Activated CD8-positive, alpha-beta T cell treated with anti-CD3 and anti-CD28 coated beads, Interleukin-2, amount 10 ng/mL, durations not matched to agents 7 days and 5 days (primary cell): ENCODE data around the gene STAT5A. TPM values are rescaled to one million over a fixed set of nuclear protein-coding genes. Genes with fewer than 3 reads are reported as not detected.
"Not testable (repeated sequence)": the region's sequence is repeated elsewhere in the genome, so short reads cannot be mapped to it uniquely, and the experiment has no call there.

Experiments
- ATAC-seq: fragments of 150-1000 bp; cut with Tn5 transposase; one replicate; pipeline ENCODE4 v1.10.0; 2021; ENCODE audit warnings: moderate library complexity
- CTCF ChIA-PET: fragments of 350-600 bp; sonication (Branson Sonifier 250); formaldehyde crosslinking; loops from one replicate; lab custom pipeline; 2021; ENCODE audit warnings: antibody characterized with exemption; lab: Charles Lee
- POLR2A ChIA-PET: fragments of 350-600 bp; sonication (Branson Sonifier 250); formaldehyde crosslinking; loops from one replicate; lab custom pipeline; 2021; ENCODE audit warnings: antibody characterized with exemption; lab: Charles Lee
- DNase-seq: peaks from one replicate; pipeline ENCODE4 v3.0.0-alpha.2; 2020
- H3K27ac Mint-ChIP-seq: one replicate; pipeline ENCODE4 v1.8.0; 2021; ENCODE audit warnings: mild to moderate bottlenecking, mixed read lengths
- H3K27me3 Mint-ChIP-seq: one replicate; pipeline ENCODE4 v1.8.0; 2021; ENCODE audit warnings: low read depth, mixed read lengths
- H3K36me3 Mint-ChIP-seq: one replicate; pipeline ENCODE4 v1.8.0; 2021; ENCODE audit warnings: low read depth, mixed read lengths
- H3K4me1 Mint-ChIP-seq: one replicate; pipeline ENCODE4 v1.8.0; 2021; ENCODE audit warnings: low read depth, mixed read lengths
- H3K4me3 Mint-ChIP-seq: one replicate; pipeline ENCODE4 v1.8.0; 2021; ENCODE audit warnings: mild to moderate bottlenecking, mixed read lengths
- H3K9me3 Mint-ChIP-seq: one replicate; pipeline ENCODE4 v1.8.0; 2022; ENCODE audit warnings: mixed read lengths; ENCODE audit not compliant: insufficient read depth
- total RNA-seq, 2 experiments: library from RNA; stranded (reverse); gene quantifications; one replicate each; pipeline ENCODE4 v1.2.3, GENCODE V29; 2021

Gene STAT5A
- total RNA-seq, 2 experiments from 2014 or later = 117 to 119 TPM

GRCh38 chr17:42313773-42314566 is 25.7 kb downstream of the STAT5A start:
- H3K4me3 Mint-ChIP-seq = peak overlapping the region; percentile 20
- no peak for ATAC-seq
- H3K9me3 Mint-ChIP-seq = no peaks in the 10 kb centered on the region
- ChIA-PET CTCF (interaction anchor here (0.8 to 19.4 kb wide), 12 partner anchors 8 to 213 kb away, joined by 3 to 666 read pairs (median 4); partner anchors contain the start of gene STAT3), POLR2A (interaction anchor here (0.7 to 2.0 kb wide), 6 partner anchors 26 to 92 kb away, joined by 3 to 5 read pairs (median 4); partner anchors contain the start of genes STAT3 and STAT5A)
- no peak for DNase-seq
- H3K36me3 Mint-ChIP-seq = peaks cover 62% of the 10 kb centered on the region
- H3K27ac Mint-ChIP-seq = peak overlapping the region; percentile 77
- H3K27me3 Mint-ChIP-seq = no peaks in the 10 kb centered on the region
- H3K4me1 Mint-ChIP-seq = peaks cover 64% of the 10 kb centered on the region

- POLR2A ChIA-PET = interaction anchor here (0.6 to 1.7 kb wide), 5 partner anchors 12 to 216 kb away, joined by 3 to 7 read pairs (median 4); no protein-coding TSS in a partner anchor
- no peak for DNase-seq
- CTCF ChIA-PET = interaction anchor here (1.4 to 19.4 kb wide), 3 partner anchors 88 to 202 kb away, joined by 5 to 666 read pairs (median 18); no protein-coding TSS in a partner anchor
- no peak for ATAC-seq
- Mint-ChIP-seq H3K27me3 (no peaks in the 10 kb centered on the region), H3K4me3 (no peak overlapping the region), H3K27ac (peak overlapping the region; percentile 76), H3K4me1 (peaks cover 67% of the 10 kb centered on the region), H3K36me3 (peaks cover 57% of the 10 kb centered on the region), H3K9me3 (no peaks in the 10 kb centered on the region)
These were observed 27.3 kb downstream of the STAT5A start for GRCh38 chr17:42315402-42316156.

GRCh38 chr17:42316755-42317154 is 28.5 kb downstream of the STAT5A start:
- Mint-ChIP-seq H3K27me3 (no peaks in the 10 kb centered on the region), H3K4me1 (peaks cover 63% of the 10 kb centered on the region), H3K36me3 (peaks cover 54% of the 10 kb centered on the region), H3K27ac (peak overlapping the region; percentile 1), H3K9me3 (no peaks in the 10 kb centered on the region), H3K4me3 (no peak overlapping the region)
- no peak for ATAC-seq
- POLR2A ChIA-PET = interaction anchor here (1.7 kb wide), 1 partner anchor 72 kb away, joined by 3 read pairs; no protein-coding TSS in a partner anchor
- CTCF ChIA-PET = interaction anchor here (3.9 to 19.4 kb wide), 2 partner anchors 87 to 94 kb away, joined by 18 to 666 read pairs; no protein-coding TSS in a partner anchor
- DNase-seq = no peak

- Mint-ChIP-seq H3K36me3 (peaks cover 56% of the 10 kb centered on the region), H3K27ac (no peak overlapping the region), H3K27me3 (no peaks in the 10 kb centered on the region), H3K4me3 (no peak overlapping the region), H3K4me1 (peaks cover 63% of the 10 kb centered on the region), H3K9me3 (no peaks in the 10 kb centered on the region)
- ChIA-PET POLR2A (interaction anchor here (0.8 to 1.0 kb wide), 2 partner anchors 8 to 71 kb away, joined by 3 to 4 read pairs; partner anchors contain the start of gene STAT3), CTCF (interaction anchor here (0.5 to 19.4 kb wide), 3 partner anchors 87 to 139 kb away, joined by 4 to 666 read pairs (median 18); no protein-coding TSS in a partner anchor)
- ATAC-seq (no peak), DNase-seq (no peak)
These were observed 29.1 kb downstream of the STAT5A start for GRCh38 chr17:42317266-42317845.

GRCh38 chr17:42317967-42318366 is 29.7 kb downstream of the STAT5A start:
- H3K4me3 Mint-ChIP-seq, H3K9me3 Mint-ChIP-seq, H3K27me3 Mint-ChIP-seq, ATAC-seq, H3K27ac Mint-ChIP-seq, DNase-seq: not testable (repeated sequence)
- ChIA-PET CTCF (interaction anchor here (1.0 to 19.4 kb wide), 3 partner anchors 86 to 104 kb away, joined by 3 to 666 read pairs (median 18); no protein-coding TSS in a partner anchor), POLR2A (interaction anchor here (0.8 to 1.0 kb wide), 2 partner anchors 9 to 71 kb away, joined by 3 to 4 read pairs; partner anchors contain the start of gene STAT3)
- Mint-ChIP-seq H3K4me1 (peaks cover 65% of the 10 kb centered on the region), H3K36me3 (peaks cover 59% of the 10 kb centered on the region)

DNA sequence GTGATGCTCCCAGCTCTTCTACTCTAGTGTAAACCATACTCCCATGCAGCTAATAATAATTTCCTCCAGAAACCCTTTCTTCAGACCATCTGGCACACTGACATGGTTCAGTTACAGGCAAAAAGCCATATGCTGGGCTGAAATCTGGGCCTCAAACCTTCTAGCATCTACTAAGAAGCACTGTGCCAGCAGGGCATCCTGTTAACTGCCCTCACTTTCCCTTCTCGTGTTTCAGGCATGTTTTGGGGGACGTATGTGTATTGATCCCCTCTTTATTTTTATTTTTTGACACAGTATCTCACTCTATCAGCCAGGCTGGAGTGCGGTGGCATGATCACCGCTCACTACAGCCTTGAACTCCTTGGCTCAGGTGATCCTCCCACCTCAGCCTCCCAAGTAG is 33.3 kb downstream of the STAT5A start:
- ChIA-PET CTCF (interaction anchor here (0.6 to 19.4 kb wide), 23 partner anchors 9 to 1683 kb away, joined by 3 to 666 read pairs (median 5); partner anchors contain the start of genes CAVIN1, GHDC and STAT3), POLR2A (interaction anchor here (1.2 to 1.9 kb wide), 5 partner anchors 14 to 85 kb away, joined by 3 to 8 read pairs (median 5); partner anchors contain the start of gene STAT3)
- Mint-ChIP-seq H3K36me3 (peaks cover 58% of the 10 kb centered on the region), H3K9me3 (no peaks in the 10 kb centered on the region), H3K4me3 (no peak overlapping the region), H3K27ac (peak overlapping the region; percentile 30), H3K4me1 (peaks cover 47% of the 10 kb centered on the region), H3K27me3 (no peaks in the 10 kb centered on the region)
- DNase-seq (no peak), ATAC-seq (no peak)

DNA sequence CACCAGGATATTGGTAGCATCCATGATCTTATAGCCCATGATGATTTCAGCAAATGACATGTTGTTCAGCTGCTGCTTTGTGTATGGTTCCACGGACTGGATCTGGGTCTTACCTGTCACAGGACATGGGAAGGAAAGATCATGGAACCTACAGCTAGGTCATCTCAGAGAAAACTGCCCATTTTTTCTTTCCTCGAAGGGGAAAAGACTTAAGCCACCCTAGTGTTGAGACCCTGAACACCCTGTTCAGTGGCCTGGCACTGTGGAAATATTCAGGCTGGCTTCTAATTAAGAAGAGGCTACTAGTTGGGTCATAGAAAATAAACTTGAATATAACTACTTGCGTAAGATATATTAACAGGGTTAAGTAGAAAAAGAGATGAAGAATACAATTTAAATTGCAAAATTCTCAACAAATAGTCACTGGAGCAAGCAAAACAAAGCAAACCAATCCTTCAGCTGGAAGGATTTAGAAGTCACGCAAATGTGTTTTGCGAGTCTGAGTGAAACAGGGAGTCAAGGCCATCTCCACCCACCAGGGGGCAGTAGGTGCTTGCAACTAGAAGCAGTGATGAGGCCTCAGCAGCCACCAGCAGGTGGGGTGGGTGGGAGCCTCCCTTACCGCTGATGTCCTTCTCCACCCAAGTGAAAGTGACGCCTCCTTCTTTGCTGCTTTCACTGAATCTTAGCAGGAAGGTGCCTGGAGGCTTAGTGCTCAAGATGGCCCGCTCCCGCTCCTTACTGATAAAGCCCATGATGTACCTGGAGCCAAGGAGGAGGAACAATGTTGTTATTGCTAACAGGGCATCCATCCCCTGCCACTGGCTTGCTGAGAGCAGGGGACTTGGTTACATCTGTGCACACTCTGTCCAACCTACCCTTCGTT is 34.3 kb downstream of the STAT5A start:
- Mint-ChIP-seq H3K27ac (peak overlapping the region; percentile 75), H3K27me3 (no peaks in the 10 kb centered on the region), H3K36me3 (peaks cover 60% of the 10 kb centered on the region), H3K9me3 (no peaks in the 10 kb centered on the region), H3K4me3 (no peak overlapping the region), H3K4me1 (peaks cover 45% of the 10 kb centered on the region)
- peak; percentile 98 for DNase-seq
- POLR2A ChIA-PET = interaction anchor here (0.6 to 1.9 kb wide), 7 partner anchors 13 to 117 kb away, joined by 3 to 8 read pairs (median 5); partner anchors contain the start of gene STAT3
- CTCF ChIA-PET = interaction anchor here (0.6 to 19.4 kb wide), 38 partner anchors 9 to 1684 kb away, joined by 3 to 666 read pairs (median 4); partner anchors contain the start of genes CAVIN1, GHDC and STAT3
- ATAC-seq = peak; percentile 93

- Mint-ChIP-seq H3K9me3 (no peaks in the 10 kb centered on the region), H3K36me3 (peaks cover 60% of the 10 kb centered on the region), H3K4me1 (peaks cover 44% of the 10 kb centered on the region), H3K27ac (peak overlapping the region; percentile 75), H3K4me3 (no peak overlapping the region), H3K27me3 (no peaks in the 10 kb centered on the region)
- no peak for DNase-seq
- ATAC-seq = no peak
- POLR2A ChIA-PET = interaction anchor here (0.6 to 1.9 kb wide), 5 partner anchors 12 to 499 kb away, joined by 3 to 8 read pairs (median 6); partner anchors contain the start of gene STAT3
- CTCF ChIA-PET = interaction anchor here (0.8 to 19.4 kb wide), 27 partner anchors 8 to 213 kb away, joined by 3 to 666 read pairs (median 5); partner anchors contain the start of gene STAT3
These were observed 35.0 kb downstream of the STAT5A start for GRCh38 chr17:42323268-42323773.

DNA sequence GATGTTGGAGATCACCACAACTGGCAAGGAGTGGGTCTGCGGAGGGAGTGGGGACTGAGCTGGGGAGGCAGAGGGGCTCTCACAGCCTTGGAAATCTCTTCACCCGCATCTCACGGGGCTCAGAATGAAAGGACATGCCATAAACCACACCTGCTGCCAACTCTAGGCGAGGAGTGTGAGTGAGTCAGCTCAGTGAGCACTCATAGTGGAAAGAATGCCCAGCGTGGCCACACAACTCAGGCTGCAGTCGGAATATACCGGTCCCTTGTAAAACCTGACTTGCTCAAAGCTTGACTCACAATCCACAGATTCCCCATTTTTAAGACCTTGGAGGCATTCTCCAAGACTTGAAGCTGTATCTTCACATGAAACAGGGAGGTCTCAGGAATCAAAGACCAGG is 36.7 kb downstream of the STAT5A start:
- ATAC-seq = no peak
- peaks cover 59% of the 10 kb centered on the region for H3K36me3 Mint-ChIP-seq
- POLR2A ChIA-PET = interaction anchor here (2.0 kb wide), 1 partner anchor 64 kb away, joined by 5 read pairs; the partner anchor contains the start of gene STAT3

More for the DNA sequence above, 36.7 kb downstream of the STAT5A start:
- no peak for DNase-seq
- no peaks in the 10 kb centered on the region for H3K27me3 Mint-ChIP-seq
- H3K27ac Mint-ChIP-seq = peak overlapping the region; percentile 29
- no peaks in the 10 kb centered on the region for H3K9me3 Mint-ChIP-seq
- no peak overlapping the region for H3K4me3 Mint-ChIP-seq
- H3K4me1 Mint-ChIP-seq = peaks cover 34% of the 10 kb centered on the region
- CTCF ChIA-PET = interaction anchor here (0.7 to 19.4 kb wide), 6 partner anchors 12 to 203 kb away, joined by 3 to 666 read pairs (median 6); partner anchors contain the start of gene STAT3
